T-helper 1 cell treated with Interleukin-12 subunit alpha and Interleukin-12 subunit beta and Interleukin-4 antibody, amounts not matched to agents 30 μg/mL and 1 μg/mL, for 36 hours (primary cell): ENCODE measurements around the gene DLG1.
"Not testable (repeated sequence)": the region's sequence is repeated elsewhere in the genome, so short reads cannot be mapped to it uniquely, and the experiment has no call there.

ENCODE experiments used
- H3K27ac Mint-ChIP-seq: one replicate; pipeline ENCODE4 v1.8.0; 2021; ENCODE audit warnings: mild to moderate bottlenecking, mixed read lengths
- H3K27me3 Mint-ChIP-seq: one replicate; pipeline ENCODE4 v1.8.0; 2021; ENCODE audit warnings: low read depth, mixed read lengths
- H3K36me3 Mint-ChIP-seq: one replicate; pipeline ENCODE4 v1.8.0; 2021; ENCODE audit warnings: low read depth, mixed read lengths
- H3K4me1 Mint-ChIP-seq: one replicate; pipeline ENCODE4 v1.8.0; 2021; ENCODE audit warnings: low read depth, mixed read lengths
- H3K4me3 Mint-ChIP-seq: one replicate; pipeline ENCODE4 v1.8.0; 2021; ENCODE audit warnings: mild to moderate bottlenecking, moderate library complexity, mixed read lengths
- H3K9me3 Mint-ChIP-seq: one replicate; pipeline ENCODE4 v1.8.0; 2021; ENCODE audit warnings: mixed read lengths

Gene DLG1

DNA sequence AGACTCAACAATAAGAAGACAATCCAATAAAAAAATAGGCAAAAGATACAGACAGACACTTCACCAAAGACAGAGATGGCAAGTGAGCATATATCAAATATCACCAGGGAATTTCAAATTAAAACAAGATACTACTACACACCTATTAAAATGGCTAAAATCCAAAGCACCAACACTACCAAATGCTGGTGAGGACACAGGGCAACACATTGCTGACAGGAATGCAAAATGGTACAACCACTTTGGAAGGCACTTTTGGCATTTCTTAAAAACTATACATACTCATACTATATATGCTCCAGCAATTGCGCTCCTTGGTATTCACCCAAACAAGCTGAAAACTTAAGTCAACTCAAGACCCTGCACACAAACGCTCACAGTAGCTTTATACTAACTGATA lies 12.9 kb downstream of the DLG1 start:
- Mint-ChIP-seq H3K4me3 (no peak overlapping the region), H3K27ac (no peak overlapping the region), H3K27me3 (no peaks in the 10 kb centered on the region), H3K36me3 (peaks cover 37% of the 10 kb centered on the region), H3K4me1 (peaks cover 8% of the 10 kb centered on the region), H3K9me3 (no peaks in the 10 kb centered on the region)

DNA sequence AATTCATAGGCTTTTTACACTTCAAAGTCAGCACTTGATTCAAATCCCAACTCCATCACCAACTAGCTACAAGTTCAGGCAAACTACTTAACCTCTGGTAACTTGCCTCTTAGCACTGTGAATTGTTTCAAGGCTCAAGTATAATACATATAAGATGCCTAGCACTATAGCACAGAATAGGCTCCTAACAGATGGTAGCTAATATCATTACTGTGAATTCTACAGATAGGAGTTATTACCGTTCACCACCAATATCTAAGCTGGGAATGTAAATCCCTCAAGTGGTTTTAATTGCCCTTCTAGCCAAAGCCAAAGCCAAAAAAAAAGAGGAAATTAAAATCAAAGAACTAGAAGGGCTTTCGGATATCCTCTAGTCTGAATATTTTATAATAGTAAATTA lies 15.4 kb downstream of the DLG1 start:
- Mint-ChIP-seq H3K4me1 (peaks cover 6% of the 10 kb centered on the region), H3K36me3 (peaks cover 34% of the 10 kb centered on the region), H3K27ac (no peak overlapping the region), H3K9me3 (no peaks in the 10 kb centered on the region), H3K27me3 (no peaks in the 10 kb centered on the region), H3K4me3 (no peak overlapping the region)

DNA sequence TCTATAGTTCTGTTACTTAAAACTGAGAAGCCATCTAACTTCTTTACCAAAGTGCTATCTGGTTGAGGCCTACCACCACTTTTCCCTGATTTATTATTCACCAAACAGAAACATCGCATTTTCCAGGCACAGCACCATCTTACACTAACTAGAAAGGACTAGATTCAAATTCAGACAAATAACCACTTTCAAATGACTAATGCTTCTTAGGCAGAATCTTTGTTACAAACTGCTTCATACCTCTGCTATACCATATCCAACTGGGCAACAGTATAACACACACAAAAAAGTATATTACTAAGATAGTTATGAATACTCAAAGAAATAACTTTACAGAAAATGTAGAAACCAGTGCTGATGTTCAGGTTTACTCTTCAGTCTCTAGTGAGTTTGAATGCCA lies 16.6 kb downstream of the DLG1 start:
- H3K27ac Mint-ChIP-seq = no peak overlapping the region
- no peaks in the 10 kb centered on the region for H3K9me3 Mint-ChIP-seq
- no peaks in the 10 kb centered on the region for H3K27me3 Mint-ChIP-seq
- peaks cover 31% of the 10 kb centered on the region for H3K36me3 Mint-ChIP-seq
- no peak overlapping the region for H3K4me3 Mint-ChIP-seq
- peaks cover 6% of the 10 kb centered on the region for H3K4me1 Mint-ChIP-seq

DNA sequence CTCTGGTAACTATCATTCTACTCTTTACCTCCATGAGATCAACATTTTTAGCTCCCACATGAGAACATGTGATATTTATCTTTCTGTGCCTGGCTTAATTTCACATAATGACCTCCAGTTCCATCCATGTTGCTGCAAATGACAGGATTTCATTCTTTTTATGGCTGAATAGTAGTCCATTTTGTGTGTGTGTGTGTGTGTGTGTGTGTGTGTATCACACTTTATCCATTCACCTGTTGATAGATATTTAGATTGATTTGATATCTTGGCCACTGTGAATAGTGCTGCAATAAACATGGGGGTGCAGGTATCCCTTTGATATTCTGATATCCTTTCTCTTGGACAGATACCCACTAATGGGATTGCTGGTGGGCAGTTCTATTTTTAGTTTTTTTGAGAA lies 18.3 kb downstream of the DLG1 start:
- Mint-ChIP-seq H3K36me3 (peaks cover 28% of the 10 kb centered on the region), H3K4me3 (no peak overlapping the region), H3K9me3 (no peaks in the 10 kb centered on the region), H3K4me1 (peaks cover 6% of the 10 kb centered on the region), H3K27me3 (no peaks in the 10 kb centered on the region), H3K27ac (no peak overlapping the region)

DNA sequence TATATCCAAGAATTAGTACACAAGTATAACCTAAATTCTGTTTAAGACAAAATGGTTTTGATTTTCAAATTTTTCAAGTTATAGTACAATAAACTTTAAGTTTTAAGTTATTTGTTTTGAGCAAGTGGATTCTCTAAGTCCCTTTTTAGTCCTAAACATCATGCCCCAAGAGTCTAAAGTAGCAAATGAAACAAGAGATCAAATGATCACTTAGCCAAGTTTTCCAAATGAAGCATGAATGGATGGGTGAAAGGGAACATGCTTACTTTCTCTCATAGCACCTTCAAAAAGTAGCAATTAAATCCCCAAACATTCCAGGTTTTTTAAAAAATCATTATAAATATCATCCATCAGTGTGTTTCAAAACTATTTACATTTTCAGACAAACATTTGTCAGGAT lies 19.5 kb downstream of the DLG1 start:
- H3K36me3 Mint-ChIP-seq = peaks cover 32% of the 10 kb centered on the region
- H3K4me1 Mint-ChIP-seq = peaks cover 12% of the 10 kb centered on the region
- no peak overlapping the region for H3K4me3 Mint-ChIP-seq
- H3K27me3 Mint-ChIP-seq = no peaks in the 10 kb centered on the region
- H3K9me3 Mint-ChIP-seq = no peaks in the 10 kb centered on the region
- no peak overlapping the region for H3K27ac Mint-ChIP-seq

DNA sequence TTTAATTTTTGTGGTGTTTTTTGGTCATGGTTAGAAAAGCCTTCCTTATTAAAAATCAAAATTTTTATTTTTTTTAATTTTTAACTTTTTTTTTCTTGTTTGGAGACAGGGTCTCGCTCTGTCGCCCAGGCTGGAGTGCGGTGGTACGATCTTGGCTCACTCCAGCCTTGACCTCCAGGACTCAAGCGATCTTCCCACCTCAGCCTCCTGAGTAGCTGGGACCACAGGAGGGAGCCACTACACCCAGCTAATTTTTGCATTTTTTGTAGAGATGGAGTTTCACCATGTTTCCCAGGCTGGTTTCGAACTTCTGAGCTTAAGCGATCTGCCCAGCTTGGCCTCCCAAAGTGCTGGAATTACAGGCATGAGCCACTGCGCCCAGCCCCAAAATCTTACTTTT lies 21.6 kb downstream of the DLG1 start:
- H3K4me3 Mint-ChIP-seq, H3K9me3 Mint-ChIP-seq, H3K27ac Mint-ChIP-seq, H3K27me3 Mint-ChIP-seq: not testable (repeated sequence)
- H3K36me3 Mint-ChIP-seq = peaks cover 28% of the 10 kb centered on the region
- H3K4me1 Mint-ChIP-seq = peaks cover 17% of the 10 kb centered on the region

DNA sequence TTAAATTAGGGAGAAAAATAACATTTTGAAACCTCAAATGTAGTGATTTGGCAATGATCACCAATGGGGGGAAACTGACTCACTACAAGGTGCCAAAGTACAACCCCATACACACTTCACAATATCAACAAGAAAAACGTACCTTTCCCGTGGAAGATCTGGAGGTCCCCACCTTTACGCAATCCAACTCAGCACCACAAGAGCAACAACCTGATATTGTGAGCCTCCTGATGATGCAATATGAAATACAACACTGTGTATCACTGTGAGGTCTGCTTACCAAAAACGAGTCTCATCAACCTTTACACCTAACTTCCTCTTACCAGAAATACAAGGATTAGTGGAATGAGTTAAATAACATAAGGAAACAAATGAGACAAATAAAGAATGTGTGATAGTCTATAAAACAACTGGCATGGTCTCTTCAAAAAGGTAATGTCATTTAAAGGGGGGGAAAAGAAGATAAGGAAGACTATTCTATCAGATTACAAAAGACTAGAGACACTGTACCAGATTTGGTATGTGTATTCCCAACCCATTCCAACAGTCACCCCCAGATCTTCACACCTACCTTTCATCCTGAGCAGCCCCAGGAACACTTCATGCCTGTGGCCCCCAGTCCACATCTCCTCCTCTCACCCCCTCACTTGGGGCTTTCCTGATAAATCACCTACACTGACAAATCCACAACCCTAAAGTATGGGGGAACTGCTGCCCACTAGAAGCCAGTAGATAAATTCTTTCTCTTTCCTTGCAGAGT lies 27.7 kb downstream of the DLG1 start:
- H3K9me3 Mint-ChIP-seq = no peaks in the 10 kb centered on the region
- no peak overlapping the region for H3K4me3 Mint-ChIP-seq
- H3K4me1 Mint-ChIP-seq = peaks cover 16% of the 10 kb centered on the region
- peaks cover 15% of the 10 kb centered on the region for H3K36me3 Mint-ChIP-seq
- no peaks in the 10 kb centered on the region for H3K27me3 Mint-ChIP-seq
- no peak overlapping the region for H3K27ac Mint-ChIP-seq

DNA sequence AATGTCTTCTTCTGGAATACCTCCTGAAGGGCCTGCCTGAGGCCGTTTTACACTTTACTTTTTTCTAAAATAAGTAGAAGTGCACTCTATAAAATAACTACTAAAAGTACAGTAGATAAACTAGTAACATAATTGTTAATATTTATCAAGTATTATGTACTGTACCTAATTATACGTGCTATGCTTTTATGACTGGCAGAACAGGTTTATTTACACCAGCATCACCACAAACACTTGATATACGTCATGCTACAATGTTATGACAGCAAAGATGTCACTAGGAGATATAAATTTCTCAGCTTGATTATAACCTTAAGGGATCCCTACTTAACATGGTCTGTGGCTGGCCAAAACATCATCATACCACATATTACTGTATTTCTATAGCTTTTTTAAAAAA lies 29.4 kb downstream of the DLG1 start:
- no peaks in the 10 kb centered on the region for H3K9me3 Mint-ChIP-seq
- H3K27me3 Mint-ChIP-seq = no peaks in the 10 kb centered on the region
- H3K36me3 Mint-ChIP-seq = peaks cover 6% of the 10 kb centered on the region
- H3K27ac Mint-ChIP-seq = no peak overlapping the region
- H3K4me3 Mint-ChIP-seq = no peak overlapping the region
- H3K4me1 Mint-ChIP-seq = peaks cover 11% of the 10 kb centered on the region

DNA sequence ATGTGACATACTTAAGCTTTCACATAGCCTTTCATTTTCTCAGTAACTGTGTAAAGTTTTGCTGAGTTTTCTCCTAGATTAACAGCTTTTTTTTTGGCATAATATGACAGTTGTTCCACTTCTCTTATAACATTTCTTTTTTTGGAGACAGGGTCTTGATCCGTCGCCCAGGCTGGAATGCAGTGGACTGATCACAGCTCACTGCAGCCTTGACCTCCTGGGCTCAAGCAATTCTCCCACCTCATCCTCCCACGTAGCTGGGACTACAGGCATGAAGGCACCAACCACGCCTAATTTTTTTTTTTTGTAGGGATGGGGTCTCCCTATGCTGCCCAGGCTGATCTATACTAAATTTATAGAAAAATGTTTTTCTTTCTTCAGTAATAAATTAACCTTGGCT lies 30.1 kb downstream of the DLG1 start:
- Mint-ChIP-seq H3K9me3 (no peaks in the 10 kb centered on the region), H3K27ac (no peak overlapping the region), H3K4me3 (no peak overlapping the region), H3K4me1 (peaks cover 9% of the 10 kb centered on the region), H3K36me3 (peaks cover 4% of the 10 kb centered on the region), H3K27me3 (no peaks in the 10 kb centered on the region)

DNA sequence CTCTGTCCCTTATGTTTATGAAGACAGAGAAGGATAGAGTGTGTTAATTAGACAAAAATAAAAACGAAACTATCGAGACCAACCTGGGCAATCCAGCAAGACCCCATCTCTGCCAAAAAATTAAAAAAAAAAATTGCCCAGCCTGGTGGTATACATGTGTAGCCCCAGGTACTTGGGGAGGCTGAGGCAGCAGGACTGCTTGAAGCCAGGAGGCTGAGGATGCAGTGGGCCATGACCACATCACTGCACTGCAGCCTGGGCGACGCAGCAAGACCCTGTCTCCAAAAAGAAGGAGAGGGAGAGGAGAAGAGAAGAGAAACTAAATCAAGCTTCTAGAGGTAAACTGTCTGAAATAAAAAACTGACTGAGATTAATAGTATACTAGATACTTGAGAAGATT lies 32.1 kb downstream of the DLG1 start:
- H3K4me1 Mint-ChIP-seq = peaks cover 3% of the 10 kb centered on the region
- H3K27ac Mint-ChIP-seq = no peak overlapping the region
- H3K4me3 Mint-ChIP-seq = no peak overlapping the region
- H3K27me3 Mint-ChIP-seq = no peaks in the 10 kb centered on the region
- no peaks in the 10 kb centered on the region for H3K9me3 Mint-ChIP-seq
- peaks cover 4% of the 10 kb centered on the region for H3K36me3 Mint-ChIP-seq

DNA sequence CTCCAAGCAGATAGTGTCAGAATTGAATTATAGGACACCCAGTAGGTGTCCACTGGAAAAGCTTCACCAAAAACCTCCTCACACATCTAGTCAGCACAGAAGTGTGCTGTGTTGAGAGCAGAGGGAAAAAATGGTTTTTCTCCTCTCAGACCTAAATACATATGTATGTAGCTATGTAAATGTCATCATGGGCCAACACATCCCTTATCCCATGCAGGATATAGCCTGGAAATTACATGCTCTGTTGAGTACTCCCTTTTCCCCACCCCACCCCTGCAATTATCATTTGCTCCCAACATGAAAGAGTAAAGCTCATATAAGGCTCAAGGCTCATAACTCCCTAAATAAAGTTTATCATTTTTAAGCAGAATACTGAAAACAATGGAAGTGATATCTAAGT lies 35.7 kb downstream of the DLG1 start:
- Mint-ChIP-seq H3K27ac (no peak overlapping the region), H3K27me3 (no peaks in the 10 kb centered on the region), H3K36me3 (peaks cover 4% of the 10 kb centered on the region), H3K9me3 (no peaks in the 10 kb centered on the region), H3K4me3 (no peak overlapping the region), H3K4me1 (peaks cover 2% of the 10 kb centered on the region)

DNA sequence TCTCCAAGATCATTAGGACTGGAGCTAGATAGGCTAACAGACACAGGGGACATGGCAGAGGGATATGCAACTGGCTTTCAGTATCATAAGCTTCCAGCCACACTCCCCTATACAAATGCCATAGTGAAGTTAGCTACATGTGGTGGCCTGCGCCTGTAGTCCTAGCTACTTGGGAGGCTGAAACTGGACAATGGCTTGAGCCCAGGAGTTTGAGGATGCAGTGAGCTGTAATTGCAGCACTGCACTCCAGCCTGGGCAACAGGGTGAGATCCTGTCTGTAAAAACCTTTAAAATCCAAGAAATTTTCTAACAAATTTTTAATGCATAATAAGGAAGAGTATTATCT lies 37.3 kb downstream of the DLG1 start:
- Mint-ChIP-seq H3K4me1 (peaks cover 7% of the 10 kb centered on the region), H3K4me3 (no peak overlapping the region), H3K27ac (no peak overlapping the region), H3K36me3 (peaks cover 2% of the 10 kb centered on the region), H3K9me3 (no peaks in the 10 kb centered on the region), H3K27me3 (no peaks in the 10 kb centered on the region)

DNA sequence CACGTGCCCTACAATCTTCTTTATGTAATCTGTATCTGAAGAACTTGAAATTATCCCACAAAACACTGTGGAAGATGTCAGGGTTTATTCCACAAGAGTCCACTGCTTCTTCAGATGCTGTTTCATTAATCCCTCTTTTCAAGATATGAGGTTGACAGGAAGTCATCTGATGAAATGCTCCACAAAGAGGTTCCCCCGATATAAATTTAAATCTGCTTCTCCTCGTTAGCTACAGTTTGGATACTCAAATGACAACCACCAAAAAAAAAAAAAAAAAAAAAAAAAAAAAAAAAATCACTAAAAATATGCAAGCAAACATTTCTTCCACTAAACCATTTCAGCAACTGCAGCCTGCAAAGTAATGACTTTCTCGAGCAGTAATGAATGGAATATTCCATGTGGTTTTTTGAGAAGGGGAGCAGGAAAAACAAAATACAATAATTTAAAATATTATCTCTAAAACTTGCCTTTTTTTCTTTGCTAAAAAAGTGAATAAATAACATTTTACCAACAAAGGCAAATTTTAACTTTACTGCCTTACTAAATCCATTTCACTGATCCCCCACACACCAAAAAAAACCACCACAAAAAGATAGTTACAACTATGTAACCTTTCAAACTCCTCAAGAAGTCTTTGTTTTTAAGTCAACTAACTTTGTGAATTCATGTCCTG lies 37.8 kb downstream of the DLG1 start:
- no peak overlapping the region for H3K27ac Mint-ChIP-seq

DNA sequence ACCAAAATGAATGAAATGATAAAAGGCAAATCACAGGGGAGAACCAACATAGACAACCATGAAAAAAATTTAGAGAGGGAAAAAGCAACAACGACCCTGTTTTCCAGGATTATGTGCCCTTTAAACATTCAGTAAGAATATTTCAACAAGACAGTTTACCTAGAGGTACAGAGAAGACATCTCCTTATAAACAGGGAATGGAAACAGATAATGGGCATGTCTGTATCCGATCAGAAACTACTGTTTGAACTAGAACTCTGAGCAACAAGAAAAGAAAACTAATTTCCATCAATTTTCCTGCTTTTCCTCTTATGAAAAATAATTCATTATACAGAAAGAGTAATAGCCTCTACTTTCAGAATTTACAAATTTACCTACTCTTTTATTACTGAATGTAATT lies 39.3 kb downstream of the DLG1 start:
- no peak overlapping the region for H3K4me3 Mint-ChIP-seq
- H3K27ac Mint-ChIP-seq = no peak overlapping the region
- no peaks in the 10 kb centered on the region for H3K9me3 Mint-ChIP-seq
- H3K27me3 Mint-ChIP-seq = no peaks in the 10 kb centered on the region
- H3K4me1 Mint-ChIP-seq = peaks cover 14% of the 10 kb centered on the region
- peaks cover 1% of the 10 kb centered on the region for H3K36me3 Mint-ChIP-seq

More for the DNA sequence above, 37.8 kb downstream of the DLG1 start:
- H3K4me1 Mint-ChIP-seq = peaks cover 7% of the 10 kb centered on the region
- no peaks in the 10 kb centered on the region for H3K9me3 Mint-ChIP-seq
- H3K27me3 Mint-ChIP-seq = no peaks in the 10 kb centered on the region
- no peaks in the 10 kb centered on the region for H3K36me3 Mint-ChIP-seq
- no peak overlapping the region for H3K4me3 Mint-ChIP-seq

DNA sequence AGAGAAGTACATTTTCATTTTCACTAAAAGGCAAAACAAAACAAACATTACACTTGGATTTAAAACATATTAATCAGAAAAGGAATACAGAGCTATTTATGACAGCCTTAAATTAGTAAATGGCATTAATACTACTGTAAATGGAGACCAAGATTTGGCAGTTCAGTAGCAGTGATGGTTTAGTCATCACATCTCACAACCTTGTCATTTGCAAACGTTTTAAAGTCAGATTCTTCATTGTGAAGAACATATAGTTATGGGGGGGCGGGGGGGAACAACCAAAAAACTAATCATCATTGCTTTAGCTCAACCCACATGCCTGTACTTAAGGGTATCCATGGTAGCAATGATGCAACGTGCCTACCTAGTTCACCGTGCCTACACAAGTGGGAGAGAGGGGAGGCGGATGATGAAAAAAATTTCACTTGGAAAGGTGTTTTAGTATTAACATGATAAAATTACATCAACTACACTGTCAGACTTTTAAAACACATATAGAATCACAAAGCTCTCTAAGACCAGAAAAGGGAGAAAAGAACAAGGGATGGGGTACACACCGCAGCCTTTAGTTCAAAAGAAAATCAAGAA lies 40.1 kb downstream of the DLG1 start:
- H3K27me3 Mint-ChIP-seq = no peaks in the 10 kb centered on the region
- H3K36me3 Mint-ChIP-seq = peaks cover 1% of the 10 kb centered on the region
- no peak overlapping the region for H3K4me3 Mint-ChIP-seq
- H3K27ac Mint-ChIP-seq = no peak overlapping the region
- peaks cover 22% of the 10 kb centered on the region for H3K4me1 Mint-ChIP-seq
- H3K9me3 Mint-ChIP-seq = no peaks in the 10 kb centered on the region
